GM21381 (cell line): ENCODE results near the gene DTWD2.
"Not testable (repeated sequence)": the region's sequence is repeated elsewhere in the genome, so short reads cannot be mapped to it uniquely, and the experiment has no call there.

Source experiments
- ATAC-seq: cut with Tn5 transposase; IDR thresholded peaks from one replicate; pipeline ENCODE4 v1.9.1; 2021; ENCODE audit warnings: mild to moderate bottlenecking, moderate library complexity; ENCODE audit not compliant: unreplicated experiment

The DTWD2 gene

DNA sequence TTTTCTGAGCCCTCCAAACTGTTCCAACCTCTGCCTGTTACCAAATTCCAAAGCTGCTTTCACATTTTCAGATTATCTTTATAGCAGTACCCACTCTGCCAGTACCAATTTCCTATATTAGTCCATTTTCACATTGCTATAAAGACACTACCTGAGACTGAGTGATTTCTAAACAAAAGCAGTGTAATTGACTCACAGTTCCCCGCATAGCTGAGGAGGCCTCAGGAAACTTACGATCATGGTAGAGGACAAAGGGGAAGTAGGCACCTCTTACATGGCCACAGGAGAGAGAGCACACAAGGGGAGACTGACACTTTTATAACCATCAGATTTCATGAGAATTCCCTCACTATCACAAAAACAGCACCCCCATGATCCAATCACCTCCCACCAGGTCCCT lies 105.0 kb downstream of the DTWD2 start:
- ATAC-seq = no peak

DNA sequence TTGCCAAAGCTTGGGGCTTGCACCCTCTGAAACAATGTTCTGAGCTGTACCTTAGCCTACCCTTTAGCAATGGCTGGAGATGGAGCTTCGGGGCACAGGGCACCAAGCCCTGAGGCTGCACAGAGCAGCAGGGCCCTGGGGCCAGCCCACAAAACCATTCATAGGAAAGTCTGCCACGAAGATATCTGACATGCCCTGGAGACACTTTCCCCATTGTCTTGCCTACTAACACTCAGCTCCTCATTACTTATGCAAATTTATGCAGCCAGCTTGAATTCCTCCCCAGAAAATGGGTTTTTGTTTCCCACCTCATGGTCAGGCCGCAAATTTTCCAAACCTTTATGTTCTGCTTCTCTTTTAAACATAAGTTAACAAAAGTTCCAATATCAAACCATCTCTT lies 105.7 kb downstream of the DTWD2 start:
- no peak for ATAC-seq

DNA sequence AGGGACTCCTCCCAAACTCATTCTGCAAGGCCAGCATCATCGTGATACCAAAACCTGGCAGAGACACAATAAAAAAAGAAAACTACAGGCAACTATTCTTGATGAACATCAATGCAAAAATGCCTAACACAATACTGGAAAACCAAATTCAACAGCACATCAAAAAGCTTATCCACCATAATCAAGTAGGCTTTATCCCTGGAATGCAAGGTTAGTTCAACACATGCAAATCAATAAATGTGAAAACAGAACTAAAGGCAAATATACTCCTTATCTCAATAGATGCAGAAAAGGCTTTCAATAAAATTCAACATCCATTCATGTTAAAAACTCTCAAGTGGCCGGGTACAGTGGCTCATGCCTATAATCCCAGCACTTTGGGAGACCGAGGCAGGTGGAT lies 111.5 kb downstream of the DTWD2 start:
- not testable (repeated sequence) for ATAC-seq

DNA sequence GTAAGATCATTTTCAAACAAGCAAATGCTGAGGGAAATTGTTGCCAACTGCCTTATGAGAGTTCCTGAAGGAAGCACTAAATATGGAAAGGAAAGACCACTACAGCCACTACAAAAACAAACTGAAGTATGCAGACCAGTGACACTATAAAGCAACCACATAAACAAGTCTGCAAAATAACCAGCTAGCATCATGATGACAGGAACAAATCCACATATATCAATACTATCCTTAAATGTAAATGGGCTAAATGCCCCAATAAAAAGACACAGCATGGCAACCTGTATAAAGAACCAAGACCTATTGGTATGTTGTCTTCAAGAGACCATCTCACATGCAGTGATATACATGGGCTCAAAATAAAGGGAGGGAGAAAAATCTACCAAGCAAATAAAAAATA lies 113.2 kb downstream of the DTWD2 start:
- no peak for ATAC-seq

DNA sequence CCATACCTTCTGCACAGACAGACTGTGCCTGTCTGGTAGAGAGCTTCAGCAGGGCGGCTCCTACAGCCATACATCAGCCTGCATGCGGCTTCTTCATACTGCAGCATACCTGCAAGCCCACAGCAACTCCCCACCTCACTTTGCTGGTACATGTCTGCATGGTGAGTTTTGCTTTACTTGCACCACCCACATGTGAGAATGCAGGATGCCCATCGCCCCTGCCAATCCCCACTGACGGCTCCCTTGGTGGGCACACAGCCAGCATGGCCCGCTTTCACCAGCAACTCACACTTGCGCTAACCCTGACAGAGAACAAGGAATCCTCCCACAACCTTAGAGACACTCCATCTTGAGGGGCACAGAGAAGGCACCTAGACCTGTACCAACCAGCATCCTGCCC lies 114.9 kb downstream of the DTWD2 start:
- no peak for ATAC-seq

DNA sequence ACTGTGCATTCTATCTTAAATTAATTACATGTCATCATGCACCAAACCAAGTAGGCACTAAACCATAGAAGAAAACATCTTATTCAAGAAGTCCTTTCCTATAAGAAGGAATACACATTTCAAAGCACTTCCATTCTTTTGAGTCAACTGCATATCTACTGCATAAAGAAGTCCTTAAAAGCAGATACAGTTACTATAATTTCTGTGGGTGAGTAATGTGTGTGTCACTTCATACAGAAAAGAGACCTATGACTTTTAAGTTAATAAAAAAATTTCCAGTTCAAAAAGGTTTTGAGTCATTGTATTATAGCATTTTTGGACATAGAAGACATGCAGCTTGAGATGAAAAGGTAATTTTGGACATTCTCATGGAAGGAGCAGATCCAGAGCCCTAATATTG lies 125.0 kb downstream of the DTWD2 start:
- ATAC-seq = no peak

DNA sequence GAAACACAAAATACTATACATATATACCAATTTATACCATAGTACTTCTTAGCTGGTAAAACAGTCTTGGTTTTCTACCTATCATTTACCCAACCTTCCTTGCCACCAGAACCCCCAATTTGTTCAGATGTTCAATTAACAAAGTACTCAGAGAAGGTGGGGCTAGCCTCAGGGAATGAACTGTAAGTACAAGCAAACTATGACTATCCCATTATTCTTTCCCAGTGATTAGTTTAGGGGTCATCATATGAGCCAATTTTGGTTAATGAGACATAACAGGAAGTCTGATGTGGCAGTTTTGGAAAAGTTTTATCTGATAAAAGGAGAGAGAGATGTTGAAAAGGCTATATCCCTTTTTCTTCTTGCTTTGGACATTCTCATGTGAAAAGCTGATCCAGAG lies 125.8 kb downstream of the DTWD2 start:
- ATAC-seq = no peak

DNA sequence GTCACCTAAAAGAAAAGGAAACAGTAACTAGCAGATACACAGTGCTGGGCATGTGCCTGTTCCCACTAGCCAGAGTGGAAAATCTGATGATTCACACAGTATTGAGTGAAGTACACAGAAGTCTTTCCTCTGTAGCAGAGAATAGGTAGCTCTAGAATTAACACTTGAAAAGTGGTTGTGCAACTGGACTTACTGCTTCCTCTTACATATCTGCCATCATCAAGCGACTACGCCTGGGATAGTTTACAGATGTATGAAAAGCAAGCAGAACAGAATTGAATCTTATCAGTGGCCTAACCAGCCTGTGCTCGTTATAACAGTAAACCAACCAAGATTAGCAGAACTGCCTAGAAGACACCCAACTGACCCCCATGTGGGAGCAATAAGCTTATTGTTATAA lies 130.6 kb downstream of the DTWD2 start:
- no peak for ATAC-seq

DNA sequence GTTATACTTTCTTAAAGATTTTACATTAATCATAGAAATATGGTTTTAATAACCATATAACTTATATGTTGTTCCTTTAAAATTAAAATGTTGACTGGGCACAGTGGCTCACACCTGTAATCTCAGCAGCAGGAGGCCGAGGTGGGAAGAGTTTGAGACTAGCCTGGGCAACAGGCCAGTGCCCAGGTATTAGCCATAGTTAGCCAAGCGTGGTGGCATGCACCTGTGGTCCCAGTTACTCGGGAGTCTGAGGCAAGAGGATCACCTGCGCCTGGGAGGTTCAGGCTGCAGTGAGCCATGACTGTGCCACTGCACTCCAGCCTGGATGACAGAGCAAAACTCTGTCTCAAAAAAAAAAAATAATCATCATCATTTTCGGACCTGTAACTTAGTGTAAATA lies 133.5 kb downstream of the DTWD2 start:
- no peak for ATAC-seq

DNA sequence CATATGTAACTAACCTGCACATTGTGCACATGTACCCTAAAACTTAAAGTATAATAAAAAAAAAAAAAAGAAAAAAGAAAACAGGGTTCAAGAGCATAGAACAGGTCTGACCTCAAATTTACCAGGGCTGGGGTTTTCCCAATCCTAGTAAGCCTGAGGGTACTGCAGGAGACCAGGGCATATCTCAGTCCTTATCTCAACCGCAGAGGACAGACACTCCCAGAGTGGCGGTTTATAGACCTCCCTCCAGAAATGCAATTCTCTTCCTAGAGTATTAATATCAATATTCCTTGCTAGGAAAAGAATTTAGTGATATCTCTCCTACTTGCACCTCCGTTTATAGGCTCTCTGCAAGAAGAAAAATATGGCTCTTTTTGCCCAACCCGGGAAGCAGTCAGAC lies 136.6 kb downstream of the DTWD2 start:
- not testable (repeated sequence) for ATAC-seq

DNA sequence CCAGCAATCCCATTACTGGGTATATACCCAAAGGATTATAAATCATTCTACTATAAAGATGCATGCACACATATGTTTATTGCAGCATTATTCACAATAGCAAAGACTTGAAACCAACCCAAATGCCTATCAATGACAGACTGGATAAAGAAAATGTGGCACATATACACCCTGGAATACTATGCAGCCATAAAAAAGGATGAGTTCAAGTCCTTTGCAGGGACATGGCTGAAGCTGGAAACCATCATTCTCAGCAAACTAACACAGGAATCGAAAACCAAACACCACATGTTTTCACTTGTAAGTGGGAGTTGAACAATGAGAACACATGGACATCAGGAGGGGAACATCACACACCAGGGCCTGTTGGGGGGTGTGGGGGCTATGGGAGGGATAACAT lies 138.8 kb downstream of the DTWD2 start:
- not testable (repeated sequence) for ATAC-seq

DNA sequence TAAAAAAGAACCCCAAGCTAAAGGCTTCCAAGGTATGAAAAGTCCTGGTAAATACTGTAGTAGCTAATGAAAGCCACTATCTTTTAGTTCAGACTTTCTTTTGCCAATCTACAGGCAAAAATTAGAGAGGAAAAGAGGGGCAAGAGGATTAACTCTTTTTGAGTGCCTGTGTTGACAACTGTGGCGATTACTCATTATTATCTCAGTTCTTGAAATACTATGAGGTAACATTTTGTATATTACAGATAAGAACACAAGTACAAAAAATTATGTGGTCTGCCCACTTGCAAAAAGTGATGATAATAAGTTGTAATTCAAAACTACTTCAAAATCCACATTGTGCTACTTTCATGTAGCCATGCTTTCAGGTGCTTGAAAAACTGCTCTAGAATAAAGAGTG lies 144.0 kb downstream of the DTWD2 start:
- ATAC-seq = no peak

DNA sequence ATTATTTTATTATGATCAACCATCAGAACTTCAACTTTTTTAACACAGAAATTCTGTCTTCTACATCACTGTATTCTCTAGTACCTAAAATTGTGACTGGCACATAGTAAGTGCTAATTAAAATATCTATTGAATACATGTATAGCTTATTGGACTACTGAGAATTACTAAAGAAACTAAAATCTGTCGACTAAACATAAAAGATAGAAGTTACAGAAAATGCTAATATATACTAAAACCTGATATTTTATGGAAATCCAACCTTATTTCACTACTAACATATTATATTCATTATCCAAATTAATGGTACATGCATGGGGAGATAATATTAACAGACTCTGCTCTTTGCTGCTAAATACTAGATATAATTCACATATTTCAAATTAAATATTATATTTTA lies 153.6 kb downstream of the DTWD2 start:
- no peak for ATAC-seq

DNA sequence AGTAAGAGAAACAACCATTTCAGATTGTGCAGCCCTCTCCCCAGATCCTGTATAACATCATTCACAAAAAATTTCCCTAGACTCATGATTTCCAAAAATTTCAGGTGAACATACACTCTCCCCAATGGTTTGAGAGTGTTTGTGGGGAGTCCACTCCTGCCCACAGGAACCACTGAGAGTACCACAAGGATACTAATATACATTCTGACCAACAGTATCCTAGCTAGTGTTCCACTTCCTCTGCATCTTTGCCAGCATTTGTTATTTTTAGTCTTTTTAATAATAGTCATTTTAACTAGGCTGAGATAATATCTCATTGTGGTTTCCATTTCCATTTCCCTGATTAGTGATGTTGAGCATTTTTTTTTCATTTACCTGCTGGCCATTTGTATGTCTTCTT lies 155.4 kb downstream of the DTWD2 start:
- ATAC-seq = no peak

DNA sequence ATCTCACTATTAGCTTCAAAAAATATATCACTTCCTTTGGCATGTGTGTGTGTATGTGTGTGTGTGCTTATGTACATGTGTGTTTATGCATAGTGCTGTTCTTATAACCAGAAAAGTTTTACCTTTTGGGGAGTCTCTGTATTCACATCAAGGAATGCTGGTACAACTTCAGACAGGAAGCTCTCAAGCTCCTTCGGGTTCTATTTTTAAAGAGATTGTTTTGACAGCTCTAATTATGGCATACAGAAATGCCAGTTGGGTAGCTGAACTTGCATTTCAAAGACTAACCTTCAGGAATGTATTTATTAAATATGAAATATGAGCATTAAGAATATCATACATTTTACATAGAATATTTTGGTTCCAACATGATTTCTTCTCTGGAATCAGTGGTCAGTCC lies 163.1 kb downstream of the DTWD2 start:
- no peak for ATAC-seq

DNA sequence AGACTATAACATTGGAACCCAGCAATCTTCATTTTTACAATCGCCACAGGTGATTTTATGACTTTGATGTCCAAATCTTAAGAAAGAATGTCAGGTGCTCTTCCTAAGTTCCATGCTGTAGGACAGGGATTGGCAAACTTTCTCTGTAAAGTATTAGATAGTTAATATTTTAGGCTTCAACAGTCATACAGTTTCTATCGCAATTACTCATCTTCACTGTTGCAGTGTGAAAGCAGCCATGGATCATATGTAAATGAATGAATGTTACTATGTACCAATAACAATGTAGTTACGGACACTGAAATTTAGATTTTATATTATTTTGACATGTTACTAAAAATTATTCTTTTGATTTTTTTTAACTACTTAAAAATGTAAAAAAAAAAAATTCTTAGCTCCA lies 169.7 kb downstream of the DTWD2 start:
- no peak for ATAC-seq

DNA sequence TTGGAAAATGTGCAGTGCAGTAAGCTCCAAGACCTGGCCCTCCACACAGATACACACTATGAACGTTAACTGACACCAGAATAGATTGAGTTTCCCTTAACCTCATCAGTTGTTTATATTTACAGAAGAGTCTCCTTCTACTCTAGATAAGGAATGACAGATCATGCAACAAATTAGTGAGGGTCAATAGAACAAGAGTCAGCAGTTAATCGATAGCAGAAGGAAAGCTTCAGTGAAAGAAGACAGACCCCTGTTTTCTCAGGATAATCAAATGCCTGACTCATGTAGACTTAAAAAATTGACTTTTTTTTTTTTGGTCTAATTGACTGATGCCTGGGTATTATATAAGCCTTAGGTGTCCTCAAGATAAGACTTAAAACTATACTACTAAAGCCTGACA lies 179.9 kb downstream of the DTWD2 start:
- ATAC-seq = no peak

DNA sequence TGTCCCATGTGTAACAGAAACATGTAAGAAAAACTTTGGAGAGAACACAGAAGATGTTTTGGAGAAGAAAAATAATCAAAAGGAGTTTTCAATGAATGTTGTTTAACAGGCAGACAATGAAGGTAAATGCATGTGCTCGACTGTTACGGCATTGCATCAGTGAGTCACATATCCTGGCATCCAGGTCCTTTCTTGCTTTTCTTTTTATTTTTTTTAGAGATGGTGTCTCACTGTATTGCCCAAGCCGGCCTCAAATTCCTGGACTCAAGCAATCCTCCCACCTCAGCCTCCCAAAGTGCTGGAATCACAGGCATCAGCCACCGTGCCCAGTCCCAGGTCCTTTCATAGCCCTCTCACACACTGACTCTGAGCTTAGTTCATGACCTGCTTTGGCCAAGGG lies 181.8 kb downstream of the DTWD2 start:
- no peak for ATAC-seq

DNA sequence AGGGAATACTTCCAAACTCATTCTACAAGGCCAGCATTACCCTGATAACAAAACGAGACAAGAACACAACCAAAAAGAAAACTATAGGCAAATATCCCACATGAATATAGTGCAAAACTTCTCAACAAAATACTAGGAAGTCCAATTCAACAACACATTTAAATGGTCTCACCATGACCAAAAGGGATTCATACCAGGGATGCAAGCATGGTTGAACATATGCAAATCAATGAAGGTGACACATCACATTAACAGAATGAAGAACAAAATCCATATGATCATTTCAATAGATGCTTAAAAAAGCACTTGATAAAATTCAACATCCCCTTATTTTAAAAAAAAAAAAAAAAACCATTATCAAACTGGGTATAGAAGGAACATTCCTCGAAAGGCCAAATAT lies 186.0 kb downstream of the DTWD2 start:
- no peak for ATAC-seq

DNA sequence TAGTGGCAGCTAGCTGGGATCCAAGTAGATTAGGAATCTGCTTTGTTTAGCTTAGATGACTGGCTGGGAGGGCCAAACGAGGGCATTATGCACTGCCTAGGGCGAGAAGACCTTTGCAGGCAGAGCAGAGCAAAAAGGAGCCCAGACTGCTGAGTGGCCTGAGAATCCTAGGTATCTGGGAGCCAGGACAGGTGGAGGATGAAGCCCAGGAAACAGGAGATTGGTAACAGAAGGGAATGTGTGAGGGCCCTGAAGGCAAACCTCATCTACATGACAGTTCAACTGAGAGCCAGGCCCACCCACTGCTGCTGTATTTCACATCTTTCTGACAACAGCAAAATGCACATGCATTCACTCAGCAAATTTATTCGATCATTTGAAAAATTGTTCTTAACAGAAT lies 192.3 kb downstream of the DTWD2 start:
- no peak for ATAC-seq

DNA sequence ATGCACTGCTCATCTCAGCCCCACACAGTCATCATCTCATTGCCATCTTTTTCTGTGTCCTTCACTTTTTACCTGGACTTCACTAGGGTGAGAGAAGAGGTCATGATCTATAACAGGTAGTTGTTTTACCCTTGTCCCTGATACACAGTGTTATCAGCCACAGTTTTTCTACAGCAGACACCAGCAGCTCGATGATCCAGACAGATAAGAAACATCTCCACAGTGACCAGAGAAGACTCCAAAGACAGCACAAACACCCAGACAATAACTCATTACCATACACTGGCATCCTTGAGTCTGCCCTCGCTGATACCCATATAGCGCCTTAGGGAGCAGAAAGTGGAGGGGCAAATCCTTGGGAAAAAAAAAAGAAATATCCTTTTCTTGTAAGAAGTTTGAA lies 194.1 kb downstream of the DTWD2 start:
- no peak for ATAC-seq

DNA sequence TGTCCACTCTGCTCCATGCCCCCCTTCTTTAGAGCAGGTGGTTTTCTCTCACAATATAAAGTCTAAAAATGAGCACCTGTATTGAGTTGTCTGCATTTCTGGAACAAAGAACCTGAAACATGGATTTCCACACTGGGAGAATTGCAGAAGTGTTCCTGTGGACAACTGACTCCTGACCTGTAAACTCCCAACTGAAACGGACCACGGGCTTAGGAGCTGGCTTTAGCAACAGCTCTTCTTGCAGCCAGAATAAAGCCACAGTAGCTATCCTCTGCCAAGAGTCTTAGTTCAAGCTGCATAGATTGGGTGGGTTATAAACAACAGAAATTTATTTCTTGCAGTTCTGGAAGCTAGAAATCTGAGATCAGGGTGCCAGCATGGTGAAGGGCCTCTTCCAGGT lies 194.7 kb downstream of the DTWD2 start:
- ATAC-seq = no peak

DNA sequence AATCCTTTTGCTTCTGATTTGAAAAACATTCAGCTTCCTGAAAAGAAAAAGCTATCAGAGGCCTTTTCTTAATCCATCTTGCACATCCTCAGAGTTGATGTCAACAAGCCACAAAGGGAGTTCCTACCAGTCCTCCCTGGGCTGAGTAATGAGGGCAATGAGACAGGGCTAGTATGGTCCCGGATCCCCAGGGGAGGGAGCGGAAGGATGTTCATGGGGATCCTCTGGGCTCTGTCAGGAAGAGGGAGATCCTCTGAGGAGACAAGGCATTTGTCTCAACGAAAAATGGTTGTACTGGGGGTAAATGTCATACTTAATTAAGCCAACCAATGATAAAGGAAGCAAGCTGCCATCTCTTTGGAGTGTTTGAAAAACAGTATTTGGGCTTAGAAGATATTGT lies 195.3 kb downstream of the DTWD2 start:
- no peak for ATAC-seq
